ENCODE measurements around the gene ATG14. TPM values are rescaled to one million over a fixed set of nuclear protein-coding genes. Genes with fewer than 3 reads are reported as not detected.

The ATG14 gene
- total RNA-seq, 3 donors from 2014 or later (not counting 1 experiment from before 2014, with no cell fraction given), result 18.1 to 23.1 (median 20.5) TPM

DNA sequence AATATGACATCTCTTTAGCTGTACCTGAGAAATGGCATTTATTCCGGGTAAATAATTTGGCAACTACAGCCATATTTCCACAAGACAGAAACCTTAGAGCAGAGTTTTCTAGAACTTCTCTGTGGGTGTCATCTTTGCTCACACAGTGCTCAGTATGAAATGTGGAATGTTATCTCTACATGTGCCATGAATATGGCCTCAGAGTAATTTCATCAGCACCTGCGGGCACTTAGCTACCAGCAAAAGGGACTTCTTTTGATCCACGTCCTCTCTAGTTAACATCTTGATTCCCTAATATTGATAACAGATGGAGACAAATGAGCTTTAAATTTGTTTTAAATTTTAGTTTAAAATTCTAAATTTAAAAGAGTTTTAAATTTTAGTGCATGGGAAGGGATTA, 2.9 kb upstream of the ATG14 start:
- H3K27me3 Mint-ChIP-seq (ENCODE audit: low read depth in 2 of 2), result peaks cover 0 to 3% of the 10 kb centered on the region in 2 donors
- H3K9me3 ChIP-seq (ENCODE audit: control insufficient read depth, insufficient read depth, low read length), result no peaks in the 10 kb centered on the region
- H3K27me3 ChIP-seq (ENCODE audit: control insufficient read depth, insufficient read depth, low read length), result no peaks in the 10 kb centered on the region
- no peak for ATAC-seq
- TF ChIP-seq, protein P1, sequence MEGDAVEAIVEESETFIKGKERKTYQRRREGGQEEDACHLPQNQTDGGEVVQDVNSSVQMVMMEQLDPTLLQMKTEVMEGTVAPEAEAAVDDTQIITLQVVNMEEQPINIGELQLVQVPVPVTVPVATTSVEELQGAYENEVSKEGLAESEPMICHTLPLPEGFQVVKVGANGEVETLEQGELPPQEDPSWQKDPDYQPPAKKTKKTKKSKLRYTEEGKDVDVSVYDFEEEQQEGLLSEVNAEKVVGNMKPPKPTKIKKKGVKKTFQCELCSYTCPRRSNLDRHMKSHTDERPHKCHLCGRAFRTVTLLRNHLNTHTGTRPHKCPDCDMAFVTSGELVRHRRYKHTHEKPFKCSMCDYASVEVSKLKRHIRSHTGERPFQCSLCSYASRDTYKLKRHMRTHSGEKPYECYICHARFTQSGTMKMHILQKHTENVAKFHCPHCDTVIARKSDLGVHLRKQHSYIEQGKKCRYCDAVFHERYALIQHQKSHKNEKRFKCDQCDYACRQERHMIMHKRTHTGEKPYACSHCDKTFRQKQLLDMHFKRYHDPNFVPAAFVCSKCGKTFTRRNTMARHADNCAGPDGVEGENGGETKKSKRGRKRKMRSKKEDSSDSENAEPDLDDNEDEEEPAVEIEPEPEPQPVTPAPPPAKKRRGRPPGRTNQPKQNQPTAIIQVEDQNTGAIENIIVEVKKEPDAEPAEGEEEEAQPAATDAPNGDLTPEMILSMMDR (IDR thresholded peaks at IDR 0.05), result no peak
- H3K4me3 Mint-ChIP-seq, result no peak overlapping the region
- no peak overlapping the region for H3K27ac Mint-ChIP-seq
- no peaks in the 10 kb centered on the region for H3K36me3 Mint-ChIP-seq
- H3K4me1 Mint-ChIP-seq, result peaks cover 20 to 24% of the 10 kb centered on the region in 2 donors
- no peaks in the 10 kb centered on the region for H3K36me3 ChIP-seq (ENCODE audit: control insufficient read depth, insufficient read depth, low read length)
- no peaks in the 10 kb centered on the region for H3K9me3 Mint-ChIP-seq
- intact Hi-C loops (cut with micrococcal nuclease), result loop anchor here (5.0 kb wide), 1 partner anchor 202 kb away; no protein-coding TSS in a partner anchor
- H3K4me1 ChIP-seq (ENCODE audit: control insufficient read depth, insufficient read depth, low read length), result peaks cover 10% of the 10 kb centered on the region
- no peak overlapping the region for H3K27ac ChIP-seq (ENCODE audit: low read length)
- 100% methylated on average over 2 of the region's 3 CpGs for WGBS (ENCODE audit: insufficient coverage)
- no peak overlapping the region for H3K4me3 ChIP-seq (ENCODE audit: low read length)
- DNase-seq, result no peak

DNA sequence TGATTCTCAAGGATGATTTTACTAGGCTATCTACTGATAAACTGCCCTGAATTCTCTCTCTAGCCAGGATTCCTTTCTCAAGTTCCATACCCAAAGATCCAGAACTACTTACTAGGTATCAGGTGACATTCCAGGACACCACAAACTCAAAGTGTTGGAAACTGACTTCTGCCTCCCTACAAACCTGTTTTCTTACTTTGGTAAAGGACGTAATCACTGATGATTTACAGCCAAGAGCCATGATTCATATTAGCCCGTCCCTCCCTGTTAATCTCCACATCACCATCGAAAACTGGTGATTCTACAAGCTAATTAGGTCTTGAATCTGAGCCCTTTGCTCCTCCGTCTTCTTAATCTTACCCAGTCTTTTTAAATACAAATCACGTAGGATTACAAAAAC, 1.0 kb upstream of the ATG14 start:
- intact Hi-C loops (cut with micrococcal nuclease), result loop anchor here (5.0 kb wide), 1 partner anchor 200 kb away; no protein-coding TSS in a partner anchor

DNA sequence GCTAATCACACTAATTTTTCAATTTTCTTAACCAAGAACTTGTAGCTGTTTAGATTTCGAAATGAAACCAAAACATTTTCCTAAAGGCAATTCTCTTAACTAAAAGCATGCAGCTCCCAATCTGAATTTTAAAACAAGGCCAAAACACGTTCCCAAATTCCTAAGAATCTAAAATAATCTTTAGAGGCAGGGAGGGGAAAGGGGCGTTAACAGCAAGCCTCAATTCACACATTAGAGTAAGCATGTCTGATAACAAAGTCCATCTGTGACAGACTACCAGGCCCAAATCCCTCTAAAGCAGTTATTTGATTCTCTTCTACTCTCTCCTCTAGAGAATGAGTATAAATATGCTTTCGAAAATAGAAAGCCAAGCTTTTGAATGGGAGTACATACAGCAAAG, 754 bp downstream of the ATG14 start:
- Histone ChIP-seq H3K9me3 (ENCODE audit: control insufficient read depth, insufficient read depth, low read length) (no peaks in the 10 kb centered on the region), H3K36me3 (ENCODE audit: control insufficient read depth, insufficient read depth, low read length) (no peaks in the 10 kb centered on the region), H3K27ac (ENCODE audit: low read length) (no peak overlapping the region), H3K4me3 (ENCODE audit: low read length) (peak overlapping the region; percentile 91), H3K4me1 (ENCODE audit: control insufficient read depth, insufficient read depth, low read length) (peaks cover 10% of the 10 kb centered on the region), H3K27me3 (ENCODE audit: control insufficient read depth, insufficient read depth, low read length) (no peaks in the 10 kb centered on the region)
- no peak for ATAC-seq
- peaks cover 0 to 3% of the 10 kb centered on the region in 2 donors for H3K27me3 Mint-ChIP-seq (ENCODE audit: low read depth in 2 of 2)
- H3K36me3 Mint-ChIP-seq, result no peaks in the 10 kb centered on the region
- no peak for DNase-seq
- H3K9me3 Mint-ChIP-seq, result no peaks in the 10 kb centered on the region
- TF ChIP-seq, protein P1 (IDR thresholded peaks at IDR 0.05), result no peak
- 25% methylated on average over 2 of the region's 4 CpGs for WGBS (ENCODE audit: insufficient coverage)
- peak overlapping the region; percentile 93 for H3K4me3 Mint-ChIP-seq
- H3K27ac Mint-ChIP-seq, result peak overlapping the region; percentile 60 to 87
- intact Hi-C loops (cut with micrococcal nuclease), result loop anchor here (5.0 kb wide), 1 partner anchor 199 kb away; no protein-coding TSS in a partner anchor
- H3K4me1 Mint-ChIP-seq, result peaks cover 30 to 34% of the 10 kb centered on the region in 2 donors

More for the DNA sequence above, 1.0 kb upstream of the ATG14 start:
- H3K27ac ChIP-seq (ENCODE audit: low read length), result no peak overlapping the region
- H3K36me3 ChIP-seq (ENCODE audit: control insufficient read depth, insufficient read depth, low read length), result no peaks in the 10 kb centered on the region
- peak overlapping the region; percentile 34 to 87 for H3K27ac Mint-ChIP-seq
- peaks cover 10% of the 10 kb centered on the region for H3K4me1 ChIP-seq (ENCODE audit: control insufficient read depth, insufficient read depth, low read length)
- H3K4me3 ChIP-seq (ENCODE audit: low read length), result no peak overlapping the region
- WGBS (ENCODE audit: insufficient coverage), result 92% methylated on average over 5 of the region's 5 CpGs
- TF ChIP-seq, protein P1 (IDR thresholded peaks at IDR 0.05), result no peak
- no peaks in the 10 kb centered on the region for H3K9me3 Mint-ChIP-seq
- no peaks in the 10 kb centered on the region for H3K9me3 ChIP-seq (ENCODE audit: control insufficient read depth, insufficient read depth, low read length)
- peaks cover 0 to 3% of the 10 kb centered on the region in 2 donors for H3K27me3 Mint-ChIP-seq (ENCODE audit: low read depth in 2 of 2)
- peak overlapping the region; percentile 93 for H3K4me3 Mint-ChIP-seq
- H3K4me1 Mint-ChIP-seq, result peaks cover 30 to 34% of the 10 kb centered on the region in 2 donors
- DNase-seq, result no peak
- H3K27me3 ChIP-seq (ENCODE audit: control insufficient read depth, insufficient read depth, low read length), result no peaks in the 10 kb centered on the region
- no peaks in the 10 kb centered on the region for H3K36me3 Mint-ChIP-seq
- no peak for ATAC-seq

All from natural killer cell (primary cell).